Activated naive CD8-positive, alpha-beta T cell (primary cell): ENCODE data around the gene KCND3.
A peak's percentile ranks its signal among the peaks of the same experiment; 100 is the strongest.

Source experiments
- H3K27ac Mint-ChIP-seq: one replicate; pipeline ENCODE4 v1.8.0; 2021; ENCODE audit warnings: mixed read lengths
- H3K27me3 Mint-ChIP-seq: one replicate; pipeline ENCODE4 v1.8.0; 2021; ENCODE audit warnings: mixed read lengths
- H3K36me3 Mint-ChIP-seq: one replicate; pipeline ENCODE4 v1.8.0; 2021; ENCODE audit warnings: mixed read lengths
- H3K4me1 Mint-ChIP-seq: one replicate; pipeline ENCODE4 v1.8.0; 2021; ENCODE audit warnings: low read depth, mixed read lengths
- H3K4me3 Mint-ChIP-seq: one replicate; pipeline ENCODE4 v1.8.0; 2021; ENCODE audit warnings: mild to moderate bottlenecking, mixed read lengths
- H3K9me3 Mint-ChIP-seq: one replicate; pipeline ENCODE4 v1.8.0; 2021; ENCODE audit warnings: low read depth, mixed read lengths

Gene KCND3

GRCh38 chr1:111777301-111777700 lies 212.2 kb downstream of the KCND3 start:
- H3K9me3 Mint-ChIP-seq, result no peaks in the 10 kb centered on the region
- H3K36me3 Mint-ChIP-seq, result peaks cover 6% of the 10 kb centered on the region
- H3K4me3 Mint-ChIP-seq, result no peak overlapping the region
- no peaks in the 10 kb centered on the region for H3K4me1 Mint-ChIP-seq
- peaks cover 2% of the 10 kb centered on the region for H3K27me3 Mint-ChIP-seq
- H3K27ac Mint-ChIP-seq, result no peak overlapping the region

GRCh38 chr1:111776861-111777260 lies 212.6 kb downstream of the KCND3 start:
- H3K4me1 Mint-ChIP-seq, result no peaks in the 10 kb centered on the region
- H3K27ac Mint-ChIP-seq, result no peak overlapping the region
- H3K4me3 Mint-ChIP-seq, result no peak overlapping the region
- peaks cover 6% of the 10 kb centered on the region for H3K36me3 Mint-ChIP-seq
- H3K9me3 Mint-ChIP-seq, result no peaks in the 10 kb centered on the region
- peaks cover 2% of the 10 kb centered on the region for H3K27me3 Mint-ChIP-seq

DNA sequence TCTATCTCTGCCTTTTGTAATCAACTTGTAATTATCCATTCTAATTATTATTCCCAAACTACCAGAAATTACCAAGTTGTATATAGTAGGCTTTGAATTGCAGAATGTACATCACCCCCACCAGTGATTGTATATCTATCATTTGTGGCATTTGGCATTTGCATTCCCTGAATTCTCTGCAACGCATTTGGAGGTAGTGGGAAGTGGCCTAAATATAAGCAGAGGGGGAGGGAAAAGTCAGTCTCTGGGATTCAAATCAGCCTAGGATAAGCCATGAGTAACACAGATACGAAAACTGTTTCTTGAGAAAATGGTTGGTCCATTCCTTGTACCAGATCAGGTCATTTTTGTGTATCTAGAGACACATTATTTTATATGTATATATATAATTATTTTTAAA lies 213.1 kb downstream of the KCND3 start:
- Mint-ChIP-seq H3K27me3 (peaks cover 2% of the 10 kb centered on the region), H3K36me3 (peaks cover 6% of the 10 kb centered on the region), H3K27ac (no peak overlapping the region), H3K9me3 (no peaks in the 10 kb centered on the region), H3K4me3 (no peak overlapping the region), H3K4me1 (no peaks in the 10 kb centered on the region)

DNA sequence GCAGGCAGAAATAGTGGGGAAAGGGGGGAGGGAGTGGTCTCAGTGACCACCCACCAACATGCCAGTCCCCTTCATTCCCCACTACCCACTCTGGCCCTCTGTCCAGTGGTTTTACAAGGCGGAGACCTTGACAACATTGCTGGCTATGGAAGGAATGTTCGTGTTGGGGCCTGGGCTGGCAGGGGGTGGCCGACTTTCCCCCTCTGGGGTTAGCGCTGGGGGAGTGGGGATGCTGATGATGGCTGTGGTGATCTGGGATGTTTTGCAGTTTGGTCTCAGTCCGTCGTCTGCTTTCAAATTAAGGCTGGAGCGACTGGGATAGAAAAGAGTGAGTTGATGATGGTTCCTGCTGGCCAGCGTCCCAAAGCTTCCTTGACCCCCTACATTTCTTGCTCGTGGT lies 213.5 kb downstream of the KCND3 start:
- Mint-ChIP-seq H3K4me1 (no peaks in the 10 kb centered on the region), H3K27ac (no peak overlapping the region), H3K9me3 (no peaks in the 10 kb centered on the region), H3K4me3 (no peak overlapping the region), H3K36me3 (peaks cover 6% of the 10 kb centered on the region), H3K27me3 (peaks cover 1% of the 10 kb centered on the region)

DNA sequence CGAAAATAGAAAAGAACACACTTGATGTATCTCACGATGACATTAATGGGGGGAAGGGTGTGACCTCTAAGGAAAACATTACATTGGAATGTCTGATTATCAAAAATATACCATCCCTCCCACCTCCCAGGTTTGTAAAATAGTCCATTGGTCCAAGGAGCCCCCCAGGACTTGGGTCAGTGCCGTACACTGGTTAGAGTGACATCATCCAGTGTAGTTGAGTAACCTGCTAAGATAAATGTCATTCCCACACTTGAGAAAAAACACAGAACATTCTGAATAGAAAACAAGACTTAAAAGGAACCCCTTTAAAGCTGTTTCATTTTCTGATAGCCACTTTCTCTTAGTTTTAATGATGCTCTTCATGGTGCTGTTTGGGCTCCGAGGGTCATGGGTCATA lies 218.6 kb downstream of the KCND3 start:
- Mint-ChIP-seq H3K4me3 (no peak overlapping the region), H3K27me3 (no peaks in the 10 kb centered on the region), H3K9me3 (no peaks in the 10 kb centered on the region), H3K27ac (peak overlapping the region; percentile 22), H3K4me1 (peaks cover 14% of the 10 kb centered on the region), H3K36me3 (peaks cover 3% of the 10 kb centered on the region)

- Mint-ChIP-seq H3K27ac (peak overlapping the region; percentile 25), H3K36me3 (peaks cover 3% of the 10 kb centered on the region), H3K4me3 (no peak overlapping the region), H3K9me3 (no peaks in the 10 kb centered on the region), H3K4me1 (peaks cover 14% of the 10 kb centered on the region), H3K27me3 (no peaks in the 10 kb centered on the region)
Observed at GRCh38 chr1:111769517-111770146, 219.8 kb downstream of the KCND3 start.

DNA sequence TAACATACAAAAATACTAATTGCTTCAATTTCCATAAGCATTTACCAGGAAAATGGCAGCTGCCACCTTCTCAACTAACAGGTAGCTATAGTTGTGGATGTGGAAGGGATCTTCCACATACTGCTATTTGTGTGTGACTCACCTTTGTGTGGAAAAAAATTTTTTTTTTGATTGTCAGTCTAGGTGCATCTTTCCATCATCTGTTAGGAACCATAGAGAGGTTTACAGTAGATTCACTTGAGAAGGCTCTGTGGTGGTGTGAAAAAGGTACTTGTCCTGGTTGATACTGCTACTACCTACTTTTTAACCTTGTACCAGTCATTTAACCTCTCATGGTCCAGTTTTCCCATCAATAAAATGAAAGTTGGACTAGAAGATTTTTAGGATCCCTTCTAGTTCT lies 220.8 kb downstream of the KCND3 start:
- Mint-ChIP-seq H3K4me3 (no peak overlapping the region), H3K36me3 (peaks cover 3% of the 10 kb centered on the region), H3K4me1 (peaks cover 14% of the 10 kb centered on the region), H3K27me3 (no peaks in the 10 kb centered on the region), H3K9me3 (no peaks in the 10 kb centered on the region), H3K27ac (no peak overlapping the region)

DNA sequence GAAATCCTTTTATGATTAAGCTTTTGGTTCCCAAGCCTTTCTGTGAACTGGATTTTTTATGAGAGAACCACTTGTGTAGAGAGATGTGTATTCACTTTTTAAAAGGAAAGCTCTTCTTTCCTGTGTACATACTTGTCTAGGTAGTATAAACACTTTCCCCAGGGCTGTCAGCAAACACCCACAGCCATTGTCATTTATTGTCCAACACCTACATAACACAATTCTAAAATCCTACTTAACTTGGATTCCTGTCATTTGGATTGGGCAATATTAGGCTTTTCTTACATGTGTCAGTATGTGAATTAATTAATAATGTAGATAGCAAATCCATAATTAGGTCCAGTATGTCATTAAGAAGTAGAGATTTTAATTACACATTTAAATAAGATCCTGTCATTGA lies 221.4 kb downstream of the KCND3 start:
- peaks cover 3% of the 10 kb centered on the region for H3K36me3 Mint-ChIP-seq
- no peak overlapping the region for H3K4me3 Mint-ChIP-seq
- H3K27me3 Mint-ChIP-seq, result no peaks in the 10 kb centered on the region
- H3K4me1 Mint-ChIP-seq, result peaks cover 14% of the 10 kb centered on the region
- no peaks in the 10 kb centered on the region for H3K9me3 Mint-ChIP-seq
- no peak overlapping the region for H3K27ac Mint-ChIP-seq

DNA sequence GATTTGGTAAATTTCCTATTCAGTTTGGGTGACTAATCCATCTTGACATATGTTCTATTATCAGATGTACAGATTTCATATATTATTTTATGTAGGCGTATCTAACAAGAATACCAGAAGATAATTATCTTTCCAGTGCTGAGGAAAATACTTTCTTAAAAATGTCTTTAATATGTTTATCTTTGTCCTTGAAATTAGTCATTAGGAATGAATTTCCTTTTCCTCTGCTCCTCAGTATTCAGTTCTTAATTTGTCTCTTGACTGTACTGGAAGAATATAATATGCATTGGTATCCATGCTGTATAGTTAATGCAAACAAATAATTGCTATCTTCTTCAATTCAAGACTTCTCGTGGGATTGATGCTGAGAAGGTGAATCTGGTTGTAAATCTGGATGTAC lies 227.1 kb downstream of the KCND3 start:
- Mint-ChIP-seq H3K36me3 (peaks cover 15% of the 10 kb centered on the region), H3K27ac (no peak overlapping the region), H3K27me3 (no peaks in the 10 kb centered on the region), H3K4me3 (no peak overlapping the region), H3K4me1 (peaks cover 22% of the 10 kb centered on the region), H3K9me3 (no peaks in the 10 kb centered on the region)

- H3K36me3 Mint-ChIP-seq, result peaks cover 15% of the 10 kb centered on the region
- no peaks in the 10 kb centered on the region for H3K9me3 Mint-ChIP-seq
- H3K27ac Mint-ChIP-seq, result no peak overlapping the region
Observed at GRCh38 chr1:111761717-111762116, 227.8 kb downstream of the KCND3 start.

DNA sequence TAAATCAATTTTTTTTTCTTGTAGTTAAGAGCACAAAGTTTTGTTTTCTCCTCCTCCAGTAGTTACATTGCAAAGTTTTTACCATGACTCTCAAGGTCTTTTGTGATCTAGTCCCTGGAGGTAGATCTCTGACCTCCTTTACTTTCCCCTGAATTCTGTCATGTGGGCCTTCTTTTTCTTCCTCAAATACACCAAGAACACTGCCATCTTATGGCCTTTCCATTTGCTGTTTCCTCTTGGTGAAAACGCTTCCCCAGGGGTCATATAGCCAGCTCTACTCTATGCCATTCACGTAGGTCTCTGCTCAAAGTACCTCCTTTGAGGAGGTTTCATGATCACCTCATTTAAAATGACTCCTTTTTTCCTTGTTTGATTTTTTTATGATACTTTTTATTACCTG lies 231.1 kb downstream of the KCND3 start:
- Mint-ChIP-seq H3K4me3 (peak overlapping the region; percentile 69), H3K27ac (peak overlapping the region; percentile 50), H3K36me3 (peaks cover 12% of the 10 kb centered on the region), H3K27me3 (no peaks in the 10 kb centered on the region), H3K9me3 (no peaks in the 10 kb centered on the region), H3K4me1 (peaks cover 43% of the 10 kb centered on the region)

More at GRCh38 chr1:111761717-111762116, 227.8 kb downstream of the KCND3 start:
- H3K4me3 Mint-ChIP-seq, result no peak overlapping the region
- H3K27me3 Mint-ChIP-seq, result no peaks in the 10 kb centered on the region
- peaks cover 27% of the 10 kb centered on the region for H3K4me1 Mint-ChIP-seq

DNA sequence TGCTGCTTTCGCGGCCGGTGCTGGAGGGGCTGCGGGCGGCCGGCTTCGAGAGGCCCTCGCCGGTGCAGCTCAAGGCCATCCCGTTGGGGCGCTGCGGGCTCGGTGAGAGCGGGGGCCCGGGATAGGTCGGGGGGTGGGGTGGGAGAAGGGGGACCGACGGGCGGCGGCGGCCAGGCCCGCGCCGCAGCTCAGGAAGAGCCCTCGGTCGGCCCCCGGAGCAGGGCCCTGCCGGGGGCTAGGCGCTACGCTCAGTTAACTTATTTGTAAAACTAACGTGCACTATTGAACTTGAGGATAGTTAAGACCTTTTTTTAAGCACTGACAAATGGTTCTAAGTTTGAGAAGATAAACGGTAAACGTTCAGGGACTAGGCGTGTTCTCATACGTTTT lies 233.3 kb downstream of the KCND3 start:
- H3K27ac Mint-ChIP-seq, result peak overlapping the region; percentile 98
- H3K4me3 Mint-ChIP-seq, result peak overlapping the region; percentile 95
- H3K4me1 Mint-ChIP-seq, result peaks cover 43% of the 10 kb centered on the region
- no peaks in the 10 kb centered on the region for H3K9me3 Mint-ChIP-seq
- H3K27me3 Mint-ChIP-seq, result no peaks in the 10 kb centered on the region
- peaks cover 11% of the 10 kb centered on the region for H3K36me3 Mint-ChIP-seq

- peaks cover 6% of the 10 kb centered on the region for H3K36me3 Mint-ChIP-seq
- H3K27me3 Mint-ChIP-seq, result no peaks in the 10 kb centered on the region
- peaks cover 40% of the 10 kb centered on the region for H3K4me1 Mint-ChIP-seq
- peak within 1 kb of the TSS; percentile 98 for H3K27ac Mint-ChIP-seq
- no peaks in the 10 kb centered on the region for H3K9me3 Mint-ChIP-seq
- H3K4me3 Mint-ChIP-seq, result peak within 1 kb of the TSS; percentile 95
Observed at GRCh38 chr1:111755331-111756123, 233.9 kb downstream of the KCND3 start, which contains the start of gene DDX20. TSS of gene DDX20 (plus strand) at chr1:111755901. CDS start at chr1:111755925, 24 bp downstream.

DNA sequence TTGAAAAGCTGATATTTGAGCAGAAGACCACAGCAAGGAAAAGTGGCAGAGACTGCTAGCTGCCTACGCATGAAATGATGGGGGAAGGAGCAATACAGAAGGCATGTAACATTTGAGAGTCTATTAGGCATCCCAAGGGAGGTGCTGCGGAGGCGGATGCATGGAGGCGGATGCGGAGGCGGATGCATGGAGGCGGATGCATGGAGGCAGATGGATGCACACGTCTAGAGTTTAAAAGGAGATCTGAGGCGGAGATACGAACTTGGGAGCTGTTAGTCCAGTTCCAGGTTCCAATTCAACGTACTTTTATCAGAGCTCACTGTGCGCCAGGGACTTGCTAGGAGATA lies 234.5 kb downstream of the KCND3 start:
- no peaks in the 10 kb centered on the region for H3K9me3 Mint-ChIP-seq
- peaks cover 6% of the 10 kb centered on the region for H3K36me3 Mint-ChIP-seq
- peaks cover 38% of the 10 kb centered on the region for H3K4me1 Mint-ChIP-seq
- H3K27ac Mint-ChIP-seq, result peak overlapping the region; percentile 95
- H3K4me3 Mint-ChIP-seq, result peak overlapping the region; percentile 95
- no peaks in the 10 kb centered on the region for H3K27me3 Mint-ChIP-seq

DNA sequence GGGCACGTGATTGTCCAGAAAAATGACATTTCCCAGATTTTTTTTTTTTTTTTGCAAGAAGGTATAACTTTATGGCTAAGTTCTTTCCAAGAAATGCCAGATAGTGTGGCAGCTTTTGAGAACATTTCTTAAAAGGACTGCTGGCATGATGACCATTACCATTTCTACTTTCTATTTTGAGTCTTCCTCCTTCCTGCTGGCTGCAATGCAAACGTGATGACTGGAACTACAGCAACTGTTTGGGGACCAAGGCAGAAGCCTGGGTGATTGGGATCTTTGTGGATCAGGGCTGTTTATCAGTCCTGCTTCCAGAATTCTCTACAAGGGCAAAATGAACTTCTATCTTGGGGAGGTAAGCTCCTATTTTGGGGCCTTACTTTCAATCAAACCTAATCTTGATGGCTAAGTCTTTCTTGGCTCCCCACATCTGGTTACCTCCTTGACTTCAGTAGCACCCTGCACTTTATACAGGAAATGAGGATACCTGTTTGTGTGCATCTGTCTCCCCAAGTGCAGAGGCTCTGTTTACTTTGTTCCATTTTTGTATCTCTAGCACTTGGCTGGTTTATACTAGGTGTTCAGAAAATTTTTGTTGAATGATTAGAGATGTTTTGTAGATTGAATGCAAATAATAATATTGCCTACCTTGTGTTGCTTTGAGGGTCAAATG lies 237.4 kb downstream of the KCND3 start:
- Mint-ChIP-seq H3K9me3 (no peaks in the 10 kb centered on the region), H3K27ac (no peak overlapping the region), H3K4me1 (peaks cover 19% of the 10 kb centered on the region), H3K27me3 (no peaks in the 10 kb centered on the region), H3K36me3 (no peaks in the 10 kb centered on the region), H3K4me3 (no peak overlapping the region)
